ENCODE results near the gene DPPA3.
"Not testable (repeated sequence)": the region's sequence is repeated elsewhere in the genome, so short reads cannot be mapped to it uniquely, and the experiment has no call there.

Gene DPPA3

DNA sequence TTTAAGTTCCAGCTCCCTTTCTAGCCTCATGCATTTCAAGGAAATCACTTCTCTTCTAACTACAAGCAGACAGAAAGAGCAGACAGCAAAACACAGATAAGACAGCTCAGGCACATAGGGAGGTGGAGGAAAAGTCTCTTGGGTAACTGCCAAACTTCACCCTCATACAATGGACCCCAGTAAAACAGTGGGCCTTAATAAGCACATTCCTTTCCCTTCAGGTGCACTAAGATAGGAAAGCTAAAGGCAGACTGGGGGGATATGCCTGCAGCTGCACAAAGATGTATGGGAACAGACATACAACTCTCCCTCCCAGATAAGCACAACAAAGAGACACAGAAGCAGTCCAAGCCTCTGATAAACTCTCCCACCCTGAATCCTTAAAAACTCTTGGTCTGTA lies 19.8 kb downstream of the DPPA3 start:
- not testable (repeated sequence) for DNase-seq

DNA sequence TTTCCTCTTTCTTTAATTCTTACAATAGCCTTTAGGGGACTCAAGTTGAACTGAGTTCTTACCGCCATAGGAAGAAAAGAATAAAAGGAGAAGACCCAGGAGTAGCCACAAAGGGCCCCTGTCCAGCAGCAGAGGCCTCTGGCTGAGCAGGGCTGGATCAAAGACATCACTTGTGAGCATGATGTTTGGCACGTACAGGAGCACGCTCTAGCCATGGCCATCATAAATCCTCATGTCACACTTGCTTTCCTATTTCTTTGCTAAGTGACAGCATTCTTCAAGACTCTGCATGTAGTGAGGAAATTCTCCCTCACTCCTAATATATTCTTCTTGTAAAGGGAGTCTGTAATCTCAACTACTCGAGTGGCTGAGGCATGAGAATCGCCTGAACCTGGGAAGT lies 20.3 kb downstream of the DPPA3 start:
- DNase-seq, result no peak

DNA sequence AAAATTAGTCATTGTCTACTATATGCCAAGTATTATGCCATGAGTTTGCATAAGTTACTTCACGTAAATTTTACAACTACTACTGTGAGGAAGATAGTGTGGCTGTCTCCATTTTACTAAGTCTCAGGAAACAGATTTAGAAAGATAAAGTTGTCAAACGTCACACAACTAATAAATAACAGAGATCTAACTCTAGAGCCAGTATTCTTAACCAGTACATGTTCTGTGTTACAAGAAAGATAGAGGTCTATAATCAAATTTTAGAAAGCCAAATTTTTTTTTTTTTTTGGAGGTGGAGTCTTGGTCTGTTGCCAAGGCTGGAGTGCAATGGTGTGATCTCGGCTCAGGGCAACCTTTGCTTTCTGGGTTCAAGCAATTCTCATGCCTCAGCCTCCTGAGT lies 21.8 kb downstream of the DPPA3 start:
- no peak for DNase-seq

DNA sequence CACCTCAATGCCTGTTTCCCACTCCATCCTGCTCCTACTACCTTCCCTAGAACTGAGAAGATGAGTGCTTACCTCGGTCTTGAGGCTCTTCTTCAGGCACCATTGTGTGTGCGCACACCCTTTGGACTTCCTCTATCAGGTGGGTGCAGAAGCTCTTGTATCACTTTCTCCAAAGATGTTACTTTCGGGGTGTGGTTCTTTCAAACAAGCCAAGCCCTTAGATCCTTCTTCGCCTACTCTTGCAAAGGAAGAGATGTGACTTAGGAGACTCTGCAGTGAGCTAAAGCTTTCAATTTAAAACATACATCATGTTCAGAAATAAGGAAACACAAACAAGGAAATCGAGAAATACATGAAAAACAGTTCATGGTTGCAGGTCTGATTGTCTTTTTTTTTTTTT lies 36.0 kb downstream of the DPPA3 start, which contains the start of gene CLEC4C:
TSS of gene CLEC4C (minus strand) at position 130 of the 400 bp plus-strand sequence. CDS start at position 103, 27 bp downstream.
- DNase-seq, result no peak

DNA sequence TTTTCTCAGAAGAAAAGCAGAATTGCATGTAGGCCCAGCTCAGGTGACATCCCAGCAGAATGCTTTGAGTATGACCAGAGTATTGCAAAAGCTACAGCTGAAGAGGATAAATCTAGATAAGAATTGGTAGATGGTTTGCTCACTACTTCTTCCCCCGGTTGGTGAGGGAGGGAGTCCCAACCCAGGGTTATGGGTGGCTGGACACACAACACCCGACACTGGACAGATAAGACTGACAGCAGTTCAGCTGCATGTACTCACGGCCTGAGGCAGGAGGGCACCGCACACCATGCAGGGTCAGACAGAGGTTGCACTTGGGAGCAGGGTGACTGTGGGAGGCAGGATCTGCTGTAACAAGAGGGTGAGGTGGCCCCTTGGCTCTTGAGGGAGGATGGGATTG lies 37.6 kb downstream of the DPPA3 start:
- no peak for DNase-seq

DNA sequence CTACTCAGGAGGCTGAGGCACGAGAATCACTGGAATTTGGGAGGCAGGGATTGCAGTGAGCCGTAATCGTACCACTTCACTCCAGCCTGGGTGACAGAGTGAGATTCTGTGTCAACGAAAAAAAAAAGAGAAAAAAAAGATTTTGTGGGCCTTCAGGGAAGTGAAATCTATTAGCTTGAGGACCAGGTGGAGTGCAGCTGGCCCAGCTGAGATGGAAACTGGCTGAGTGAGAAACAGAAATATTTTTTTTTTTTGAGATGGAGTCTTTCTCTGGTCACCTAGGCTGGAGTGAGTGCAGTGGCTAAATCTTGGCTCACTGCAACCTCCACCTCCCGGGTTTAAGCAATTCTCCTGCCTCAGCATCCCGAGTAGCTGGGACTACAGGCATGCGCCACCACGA lies 38.2 kb downstream of the DPPA3 start:
- DNase-seq, result no peak

DNA sequence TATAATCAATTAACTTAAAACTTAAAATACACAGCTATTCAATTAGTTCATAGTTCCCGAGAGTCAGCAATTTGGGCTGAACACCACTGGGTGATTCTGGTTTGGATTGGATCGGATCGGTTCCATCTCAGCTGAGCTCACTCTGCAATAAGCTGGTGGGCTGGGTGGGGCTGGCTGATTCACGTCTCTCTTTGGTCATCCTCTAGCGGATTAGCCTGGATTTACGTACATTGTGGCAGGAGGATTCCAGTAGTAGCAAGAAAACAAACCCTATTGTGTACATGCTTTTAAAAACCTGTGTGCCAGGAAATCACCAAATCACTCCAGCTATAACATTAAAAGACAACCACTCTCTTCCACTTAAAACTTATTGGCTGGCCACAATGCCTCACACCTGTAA lies 39.1 kb downstream of the DPPA3 start:
- DNase-seq, result no peak

DNA sequence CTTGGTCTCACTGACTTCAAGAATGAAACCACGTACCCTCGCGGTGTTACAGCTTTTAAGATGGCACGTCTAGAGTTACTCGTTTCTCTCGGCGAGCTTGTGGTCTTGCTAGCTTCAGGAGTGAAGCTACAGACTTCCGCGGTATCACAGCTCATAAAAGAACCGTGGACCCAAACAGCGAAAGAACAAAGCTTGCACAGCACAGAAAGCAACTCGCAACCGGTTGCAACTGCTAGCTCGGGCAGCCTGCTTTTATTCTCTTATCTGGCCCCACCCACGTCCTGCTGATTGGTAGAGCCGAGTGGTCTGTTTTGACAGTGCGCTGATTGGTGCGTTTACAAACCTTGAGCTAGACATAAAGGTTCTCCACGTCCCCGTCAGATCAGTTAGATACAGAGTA lies 40.2 kb downstream of the DPPA3 start:
- DNase-seq, result no peak

DNA sequence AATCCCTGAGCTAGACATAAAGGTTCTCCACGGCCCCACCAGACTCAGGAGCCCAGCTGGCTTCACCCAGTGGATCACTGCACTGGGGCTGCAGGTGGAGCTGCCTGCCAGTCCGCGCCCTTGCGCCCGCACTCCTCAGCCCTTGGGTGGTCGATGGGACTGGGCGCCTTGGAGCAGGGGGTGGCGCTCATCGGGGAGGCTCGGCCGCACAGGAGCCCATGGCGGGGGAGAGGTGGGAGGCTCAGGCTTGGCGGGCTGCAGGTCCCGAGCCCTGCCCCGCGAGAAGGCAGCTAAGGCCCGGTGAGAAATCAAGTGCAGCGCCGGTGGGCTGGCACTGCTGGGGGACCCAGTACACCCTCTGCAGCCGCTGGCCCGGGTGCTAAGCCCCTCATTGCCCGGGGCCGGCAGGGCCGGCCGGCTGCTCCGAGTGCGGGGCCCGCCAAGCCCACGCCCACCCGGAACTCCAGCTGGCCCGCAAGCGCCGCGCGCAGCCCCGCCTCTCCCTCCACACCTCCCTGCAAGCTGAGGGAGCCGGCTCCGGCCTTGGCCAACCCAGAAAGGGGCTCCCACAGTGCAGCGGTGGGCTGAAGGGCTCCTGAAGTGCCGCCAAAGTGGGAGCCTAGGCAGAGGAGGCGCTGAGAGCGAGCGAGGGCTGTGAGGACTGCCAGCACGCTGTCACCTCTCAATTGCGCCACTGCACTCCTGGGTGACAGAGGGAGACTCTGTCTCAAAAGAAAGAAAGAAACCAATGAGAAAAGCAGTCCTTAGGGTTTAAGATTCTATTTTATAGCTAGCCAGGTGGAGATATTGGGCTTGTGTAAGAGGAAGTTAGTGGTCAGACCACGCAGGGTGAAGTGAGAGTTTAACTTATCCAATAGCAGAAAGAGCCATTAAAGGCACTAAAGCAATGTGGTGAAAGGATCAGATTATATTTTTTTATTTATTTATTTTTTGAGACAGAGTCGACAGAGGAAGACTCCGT lies 41.0 kb downstream of the DPPA3 start:
- not testable (repeated sequence) for DNase-seq

DNA sequence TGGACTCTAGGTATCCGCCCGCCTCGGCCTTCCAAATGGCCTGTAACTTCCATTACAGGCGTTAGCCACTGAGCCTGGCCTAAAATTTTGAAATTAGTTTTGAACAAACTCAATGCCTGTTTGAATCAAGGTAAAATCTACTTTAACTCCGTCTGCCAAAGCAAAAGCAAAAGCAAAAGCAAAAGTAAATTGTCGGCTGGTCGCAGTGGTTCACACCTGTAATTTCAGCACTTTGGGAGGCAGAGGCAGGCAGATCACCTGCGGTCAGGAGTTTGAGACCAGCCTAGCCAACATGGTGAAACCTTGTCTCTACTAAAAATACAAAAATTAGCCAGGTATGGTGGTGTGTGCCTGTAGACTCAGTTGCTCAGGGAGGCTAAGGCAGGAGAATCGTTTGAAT lies 44.4 kb downstream of the DPPA3 start:
- DNase-seq, result not testable (repeated sequence)

DNA sequence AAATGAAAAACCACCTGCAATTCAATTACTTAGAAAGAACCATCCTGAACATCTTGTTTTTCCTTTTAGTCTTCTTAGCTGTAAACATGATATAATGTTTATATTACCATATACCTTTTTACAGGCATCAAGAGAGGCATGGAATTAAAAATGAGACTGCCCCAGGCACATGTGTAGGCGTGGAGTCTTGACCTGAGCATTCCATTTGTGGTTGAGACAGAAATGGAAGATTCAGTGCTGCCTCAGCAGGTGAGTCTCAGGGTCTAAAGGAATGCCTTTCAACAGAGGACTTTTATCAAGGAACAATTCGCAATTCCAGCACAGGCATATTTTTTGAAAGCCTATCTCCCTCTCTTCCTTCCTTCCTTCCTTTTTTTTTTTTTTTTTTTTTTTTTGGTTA lies 45.8 kb downstream of the DPPA3 start:
- DNase-seq, result no peak

DNA sequence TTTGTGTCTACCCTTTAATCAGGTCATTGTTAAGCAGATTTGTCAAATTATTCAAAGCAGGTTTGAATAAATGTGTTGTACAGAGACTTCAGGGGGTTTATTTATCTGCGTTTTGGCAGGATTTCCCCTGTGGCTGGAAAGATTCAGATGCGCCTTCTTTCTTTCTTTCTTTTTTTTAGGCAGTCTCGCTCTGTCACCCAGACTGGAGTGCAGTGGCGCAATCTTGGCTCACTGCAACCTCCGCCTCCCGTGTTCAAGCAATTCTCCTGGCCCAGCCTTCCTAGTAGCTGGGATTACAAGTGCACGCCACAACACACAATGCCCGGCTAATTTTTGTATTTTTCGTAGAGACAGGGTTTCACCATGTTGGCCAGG lies 47.5 kb downstream of the DPPA3 start:
- DNase-seq, result no peak
